ENCODE measurements around the gene ZBTB20.

ZBTB20 gene

GRCh38 chr3:114336122-114336697, 810.9 kb downstream of the ZBTB20 start:
- H3K36me3 Mint-ChIP-seq (ENCODE audit: low read depth): peaks cover 13% of the 10 kb centered on the region
- no peak for ATAC-seq
- DNase-seq: no peak
- H3K4me3 Mint-ChIP-seq: no peak overlapping the region
- H3K9me3 Mint-ChIP-seq: peaks cover 8% of the 10 kb centered on the region
- peaks cover 64% of the 10 kb centered on the region for H3K4me1 Mint-ChIP-seq
- no peaks in the 10 kb centered on the region for H3K27me3 Mint-ChIP-seq
- peak overlapping the region; percentile 72 for H3K27ac Mint-ChIP-seq

- peak overlapping the region; percentile 93 for H3K27ac Mint-ChIP-seq
- H3K9me3 Mint-ChIP-seq: peaks cover 11% of the 10 kb centered on the region
- no peaks in the 10 kb centered on the region for H3K27me3 Mint-ChIP-seq
- DNase-seq: no peak
- ATAC-seq: no peak
- H3K4me3 Mint-ChIP-seq: no peak overlapping the region
- peaks cover 86% of the 10 kb centered on the region for H3K4me1 Mint-ChIP-seq
- H3K36me3 Mint-ChIP-seq (ENCODE audit: low read depth): peaks cover 30% of the 10 kb centered on the region
Observed at GRCh38 chr3:114333923-114334240, 813.2 kb downstream of the ZBTB20 start.

GRCh38 chr3:114333180-114333922, 813.7 kb downstream of the ZBTB20 start:
- Mint-ChIP-seq H3K36me3 (ENCODE audit: low read depth) (peaks cover 34% of the 10 kb centered on the region), H3K27me3 (no peaks in the 10 kb centered on the region), H3K27ac (peak overlapping the region; percentile 93), H3K4me1 (peaks cover 89% of the 10 kb centered on the region), H3K4me3 (no peak overlapping the region), H3K9me3 (peaks cover 11% of the 10 kb centered on the region)
- ATAC-seq: peak; percentile 25
- no peak for DNase-seq

- ATAC-seq (peak; percentile 65), DNase-seq (no peak)
- peaks cover 11% of the 10 kb centered on the region for H3K9me3 Mint-ChIP-seq
- H3K27ac Mint-ChIP-seq: peak overlapping the region; percentile 93
- peaks cover 91% of the 10 kb centered on the region for H3K4me1 Mint-ChIP-seq
- peak overlapping the region; percentile 38 for H3K4me3 Mint-ChIP-seq
- peaks cover 34% of the 10 kb centered on the region for H3K36me3 Mint-ChIP-seq (ENCODE audit: low read depth)
- no peaks in the 10 kb centered on the region for H3K27me3 Mint-ChIP-seq
Observed at GRCh38 chr3:114332342-114333179, 814.5 kb downstream of the ZBTB20 start.

GRCh38 chr3:114331710-114332109, 815.4 kb downstream of the ZBTB20 start:
- no peaks in the 10 kb centered on the region for H3K27me3 Mint-ChIP-seq
- peak overlapping the region; percentile 38 for H3K4me3 Mint-ChIP-seq
- H3K4me1 Mint-ChIP-seq: peaks cover 95% of the 10 kb centered on the region
- peak overlapping the region; percentile 93 for H3K27ac Mint-ChIP-seq
- ATAC-seq (no peak), DNase-seq (no peak)
- peaks cover 11% of the 10 kb centered on the region for H3K9me3 Mint-ChIP-seq
- peaks cover 34% of the 10 kb centered on the region for H3K36me3 Mint-ChIP-seq (ENCODE audit: low read depth)

- ATAC-seq (no peak), DNase-seq (no peak)
- Mint-ChIP-seq H3K9me3 (peaks cover 11% of the 10 kb centered on the region), H3K4me3 (no peak overlapping the region), H3K36me3 (ENCODE audit: low read depth) (peaks cover 34% of the 10 kb centered on the region), H3K27ac (peak overlapping the region; percentile 93), H3K4me1 (peaks cover 95% of the 10 kb centered on the region), H3K27me3 (no peaks in the 10 kb centered on the region)
Observed at GRCh38 chr3:114331007-114331406, 816.1 kb downstream of the ZBTB20 start.

GRCh38 chr3:114329823-114330222, 817.3 kb downstream of the ZBTB20 start:
- H3K4me3 Mint-ChIP-seq: peak overlapping the region; percentile 39
- no peaks in the 10 kb centered on the region for H3K27me3 Mint-ChIP-seq
- peaks cover 11% of the 10 kb centered on the region for H3K9me3 Mint-ChIP-seq
- peak overlapping the region; percentile 99 for H3K27ac Mint-ChIP-seq
- DNase-seq: no peak
- peaks cover 96% of the 10 kb centered on the region for H3K4me1 Mint-ChIP-seq
- peaks cover 32% of the 10 kb centered on the region for H3K36me3 Mint-ChIP-seq (ENCODE audit: low read depth)
- peak; percentile 21 for ATAC-seq

GRCh38 chr3:114328345-114328744, 818.7 kb downstream of the ZBTB20 start:
- Mint-ChIP-seq H3K9me3 (peaks cover 11% of the 10 kb centered on the region), H3K36me3 (ENCODE audit: low read depth) (peaks cover 32% of the 10 kb centered on the region), H3K4me1 (peaks cover 96% of the 10 kb centered on the region), H3K4me3 (peak overlapping the region; percentile 69), H3K27ac (peak overlapping the region; percentile 99), H3K27me3 (no peaks in the 10 kb centered on the region)
- DNase-seq (no peak), ATAC-seq (peak; percentile 29)

GRCh38 chr3:114327665-114328064, 819.4 kb downstream of the ZBTB20 start:
- H3K27me3 Mint-ChIP-seq: no peaks in the 10 kb centered on the region
- peaks cover 11% of the 10 kb centered on the region for H3K9me3 Mint-ChIP-seq
- H3K4me3 Mint-ChIP-seq: peak overlapping the region; percentile 69
- ATAC-seq (peak; percentile 58), DNase-seq (no peak)
- peaks cover 95% of the 10 kb centered on the region for H3K4me1 Mint-ChIP-seq
- H3K27ac Mint-ChIP-seq: peak overlapping the region; percentile 99
- H3K36me3 Mint-ChIP-seq (ENCODE audit: low read depth): peaks cover 34% of the 10 kb centered on the region

GRCh38 chr3:114323546-114324254, 823.4 kb downstream of the ZBTB20 start:
- peak overlapping the region; percentile 7 for H3K4me3 Mint-ChIP-seq
- H3K27ac Mint-ChIP-seq: peak overlapping the region; percentile 78
- peaks cover 14% of the 10 kb centered on the region for H3K36me3 Mint-ChIP-seq (ENCODE audit: low read depth)
- H3K4me1 Mint-ChIP-seq: peaks cover 90% of the 10 kb centered on the region
- H3K27me3 Mint-ChIP-seq: no peaks in the 10 kb centered on the region
- H3K9me3 Mint-ChIP-seq: no peaks in the 10 kb centered on the region
- ATAC-seq: peak; percentile 83
- no peak for DNase-seq

GRCh38 chr3:114320246-114320645, 826.8 kb downstream of the ZBTB20 start:
- H3K4me3 Mint-ChIP-seq: no peak overlapping the region

GRCh38 chr3:114319453-114319852, 827.6 kb downstream of the ZBTB20 start:
- Mint-ChIP-seq H3K9me3 (no peaks in the 10 kb centered on the region), H3K27me3 (no peaks in the 10 kb centered on the region), H3K27ac (peak overlapping the region; percentile 92), H3K4me1 (peaks cover 89% of the 10 kb centered on the region), H3K4me3 (no peak overlapping the region), H3K36me3 (ENCODE audit: low read depth) (peaks cover 15% of the 10 kb centered on the region)
- DNase-seq: no peak
- ATAC-seq: no peak

More at GRCh38 chr3:114320246-114320645, 826.8 kb downstream of the ZBTB20 start:
- no peak for DNase-seq
- ATAC-seq: no peak
- Mint-ChIP-seq H3K36me3 (ENCODE audit: low read depth) (peaks cover 15% of the 10 kb centered on the region), H3K27ac (peak overlapping the region; percentile 37), H3K4me1 (peaks cover 91% of the 10 kb centered on the region), H3K9me3 (no peaks in the 10 kb centered on the region), H3K27me3 (no peaks in the 10 kb centered on the region)

GRCh38 chr3:114318295-114318694, 828.8 kb downstream of the ZBTB20 start:
- H3K4me1 Mint-ChIP-seq: peaks cover 89% of the 10 kb centered on the region
- no peaks in the 10 kb centered on the region for H3K9me3 Mint-ChIP-seq
- H3K27me3 Mint-ChIP-seq: no peaks in the 10 kb centered on the region
- no peak overlapping the region for H3K4me3 Mint-ChIP-seq
- ATAC-seq (peak; percentile 86), DNase-seq (peak; percentile 50)
- peaks cover 20% of the 10 kb centered on the region for H3K36me3 Mint-ChIP-seq (ENCODE audit: low read depth)
- H3K27ac Mint-ChIP-seq: peak overlapping the region; percentile 92

- H3K36me3 Mint-ChIP-seq (ENCODE audit: low read depth): peaks cover 12% of the 10 kb centered on the region
- H3K27ac Mint-ChIP-seq: peak overlapping the region; percentile 92
- H3K9me3 Mint-ChIP-seq: peaks cover 3% of the 10 kb centered on the region
- H3K4me1 Mint-ChIP-seq: peaks cover 91% of the 10 kb centered on the region
- no peak overlapping the region for H3K4me3 Mint-ChIP-seq
- no peaks in the 10 kb centered on the region for H3K27me3 Mint-ChIP-seq
- ATAC-seq (no peak), DNase-seq (no peak)
Observed at GRCh38 chr3:114314282-114314681, 832.8 kb downstream of the ZBTB20 start.

Measured in activated naive CD8-positive, alpha-beta T cell treated with anti-CD3 and anti-CD28 coated beads, Interleukin-2, amount 50 U/mL, for 24 hours (primary cell).